ENCODE data around the gene TMEM120A. TPM values are rescaled to one million over a fixed set of nuclear protein-coding genes. Genes with fewer than 3 reads are reported as not detected.

Gene TMEM120A
- total RNA-seq, 6 experiments from 2014 or later: 20.8 to 104 (median 53.1) TPM

DNA sequence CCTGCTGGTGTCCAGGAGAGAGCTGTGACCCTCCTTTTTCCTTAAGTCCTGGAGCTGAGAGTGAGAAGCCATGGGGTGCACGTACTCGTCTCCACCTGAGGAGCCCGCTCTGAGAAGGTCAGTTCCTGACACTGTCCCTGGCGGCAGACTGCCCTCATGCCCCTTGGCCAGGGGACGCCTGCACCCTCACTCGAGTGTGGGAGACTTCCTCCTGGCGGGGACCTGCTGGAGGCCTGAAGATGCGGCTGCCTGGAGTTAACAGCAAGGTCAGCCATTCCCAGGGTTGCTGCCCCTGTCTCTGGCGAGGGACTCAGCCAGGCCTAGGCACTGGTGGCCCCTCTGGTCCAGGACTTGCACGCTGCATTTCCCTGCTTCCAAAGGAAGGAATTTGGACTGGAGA is 26.4 kb downstream of the TMEM120A start:
- ATAC-seq (no peak), DNase-seq (peak in 1 of 3 donors; percentile 61)
- intact Hi-C loops (cut with DNase I): no loop called here
- Histone ChIP-seq H3K27me3 (no peaks in the 10 kb centered on the region), H3K4me3 (no peak overlapping the region), H3K27ac (peak overlapping the region; percentile 47 to 79 (median 79)), H3K9me3 (no peaks in the 10 kb centered on the region), H3K36me3 (peaks cover 0 to 68% (median 17%) of the 10 kb centered on the region in 4 donors), H3K4me1 (peaks cover 0 to 87% (median 30%) of the 10 kb centered on the region in 4 donors)
- TF ChIP-seq, protein P1, sequence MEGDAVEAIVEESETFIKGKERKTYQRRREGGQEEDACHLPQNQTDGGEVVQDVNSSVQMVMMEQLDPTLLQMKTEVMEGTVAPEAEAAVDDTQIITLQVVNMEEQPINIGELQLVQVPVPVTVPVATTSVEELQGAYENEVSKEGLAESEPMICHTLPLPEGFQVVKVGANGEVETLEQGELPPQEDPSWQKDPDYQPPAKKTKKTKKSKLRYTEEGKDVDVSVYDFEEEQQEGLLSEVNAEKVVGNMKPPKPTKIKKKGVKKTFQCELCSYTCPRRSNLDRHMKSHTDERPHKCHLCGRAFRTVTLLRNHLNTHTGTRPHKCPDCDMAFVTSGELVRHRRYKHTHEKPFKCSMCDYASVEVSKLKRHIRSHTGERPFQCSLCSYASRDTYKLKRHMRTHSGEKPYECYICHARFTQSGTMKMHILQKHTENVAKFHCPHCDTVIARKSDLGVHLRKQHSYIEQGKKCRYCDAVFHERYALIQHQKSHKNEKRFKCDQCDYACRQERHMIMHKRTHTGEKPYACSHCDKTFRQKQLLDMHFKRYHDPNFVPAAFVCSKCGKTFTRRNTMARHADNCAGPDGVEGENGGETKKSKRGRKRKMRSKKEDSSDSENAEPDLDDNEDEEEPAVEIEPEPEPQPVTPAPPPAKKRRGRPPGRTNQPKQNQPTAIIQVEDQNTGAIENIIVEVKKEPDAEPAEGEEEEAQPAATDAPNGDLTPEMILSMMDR (IDR thresholded peaks at IDR 0.05): no peak
- TF ChIP-seq POLR2A (IDR thresholded peaks at IDR 0.05): no peak
- 55% methylated on average over 6 of the region's 10 CpGs for WGBS (ENCODE audit: insufficient coverage, low coverage, low lambda C conversion rate, missing lambda C conversion rate)

DNA sequence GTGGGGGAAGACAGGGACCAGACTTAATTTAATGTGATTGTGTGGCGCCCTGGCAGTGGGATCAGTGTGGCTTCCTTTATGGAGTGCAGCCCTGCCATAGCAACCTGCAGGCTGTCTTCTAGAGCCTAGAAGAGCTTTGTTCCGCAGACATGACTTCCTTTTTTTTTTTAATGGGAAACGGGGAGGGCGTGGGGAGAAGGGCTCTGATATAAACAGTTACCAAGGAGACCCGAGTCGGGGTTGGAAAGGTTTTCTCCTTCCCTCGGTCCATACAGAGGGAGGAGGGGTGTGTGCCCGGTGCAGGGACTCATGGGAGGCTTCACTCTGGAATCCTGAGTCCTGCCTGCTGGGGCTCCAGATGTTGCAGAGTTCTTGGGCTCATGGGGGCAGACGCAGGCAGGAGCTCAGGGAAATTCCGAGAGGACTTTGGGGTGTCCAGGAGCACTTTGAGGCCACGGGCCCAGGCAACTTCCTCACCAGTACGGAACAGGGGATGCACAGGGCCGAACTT is 26.9 kb downstream of the TMEM120A start:
- no peak for DNase-seq
- WGBS (ENCODE audit: insufficient coverage, low coverage, low lambda C conversion rate, missing lambda C conversion rate): 51% methylated on average over 10 of the region's 13 CpGs
- intact Hi-C loops (cut with DNase I): no loop called here
- ATAC-seq: peak in 1 of 4 donors; percentile 0
- Histone ChIP-seq H3K36me3 (peaks cover 0 to 67% (median 16%) of the 10 kb centered on the region in 4 donors), H3K9me3 (no peaks in the 10 kb centered on the region), H3K27ac (peak overlapping the region; percentile 47 to 79 (median 79)), H3K4me1 (peaks cover 0 to 92% (median 33%) of the 10 kb centered on the region in 4 donors), H3K4me3 (no peak overlapping the region), H3K27me3 (no peaks in the 10 kb centered on the region)
- no peak for TF ChIP-seq POLR2A (IDR thresholded peaks at IDR 0.05)
- TF ChIP-seq, protein P1 (IDR thresholded peaks at IDR 0.05): no peak

DNA sequence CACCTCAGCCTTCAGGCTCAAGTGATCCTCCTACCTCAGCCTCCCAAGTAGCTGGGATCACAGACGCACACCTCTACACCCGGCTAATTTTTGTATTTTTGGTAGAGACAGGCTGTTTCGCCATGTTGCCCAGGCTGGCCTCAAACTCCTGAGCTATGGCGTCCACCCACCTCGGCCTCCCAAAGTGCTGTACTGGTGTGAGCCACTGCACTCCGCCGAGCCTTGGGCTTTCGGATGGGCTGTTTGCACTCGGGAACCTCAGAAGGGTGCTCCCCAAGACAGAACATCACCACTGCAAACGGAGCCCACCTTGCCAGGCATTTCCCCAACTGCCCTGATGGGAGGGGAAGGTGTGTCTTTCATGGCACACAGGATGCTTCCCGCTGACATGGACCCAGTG is 27.3 kb downstream of the TMEM120A start:
- Histone ChIP-seq H3K4me3 (no peak overlapping the region), H3K27me3 (no peaks in the 10 kb centered on the region), H3K4me1 (peaks cover 0 to 92% (median 35%) of the 10 kb centered on the region in 4 donors), H3K9me3 (no peaks in the 10 kb centered on the region), H3K36me3 (peaks cover 0 to 67% (median 15%) of the 10 kb centered on the region in 4 donors), H3K27ac (peak overlapping the region; percentile 47 to 79 (median 79))
- intact Hi-C loops (cut with DNase I): no loop called here
- no peak for TF ChIP-seq POLR2A (IDR thresholded peaks at IDR 0.05)
- TF ChIP-seq, protein P1 (IDR thresholded peaks at IDR 0.05): no peak
- DNase-seq (peak in 1 of 3 donors; percentile 15), ATAC-seq (no peak)
- WGBS (ENCODE audit: insufficient coverage, low coverage, low lambda C conversion rate, missing lambda C conversion rate): 79% methylated on average over 8 of the region's 11 CpGs

DNA sequence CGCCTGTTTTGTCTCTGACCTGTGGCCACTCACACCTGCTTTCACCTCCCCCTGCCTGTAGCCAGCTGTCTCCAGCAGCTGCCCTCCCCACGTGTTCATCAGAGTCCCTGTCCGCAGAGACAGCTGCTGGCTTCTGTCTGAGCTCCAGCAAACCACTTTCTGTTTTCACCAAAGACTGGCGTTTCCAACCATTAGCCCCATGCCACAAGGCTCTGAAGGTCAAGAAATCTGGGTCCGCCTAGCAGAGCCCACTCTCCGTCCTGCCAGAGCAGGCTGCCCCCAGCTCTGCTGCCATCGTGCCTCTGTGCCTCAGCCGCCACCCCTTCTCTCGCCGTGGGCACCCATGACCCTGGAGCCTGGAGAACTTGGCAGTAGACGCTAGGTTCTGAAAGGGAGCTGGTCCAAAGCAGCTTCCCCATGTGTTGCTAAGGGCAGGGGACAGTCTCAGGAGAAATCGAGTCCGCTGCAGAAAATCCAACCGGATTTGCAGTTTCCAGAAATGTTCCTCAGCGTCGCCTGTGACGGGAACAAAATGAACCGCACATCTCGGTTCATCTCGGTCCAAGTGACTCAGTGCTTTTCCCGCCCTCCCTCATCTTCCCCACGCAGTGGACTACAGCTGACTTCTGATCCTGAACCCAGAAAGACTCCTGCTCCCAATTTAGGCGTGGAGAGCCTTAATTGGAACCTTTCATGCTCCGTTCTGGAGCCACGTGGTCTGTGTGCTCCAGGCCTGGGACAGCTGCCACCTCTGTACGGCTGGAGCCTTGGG is 28.0 kb downstream of the TMEM120A start:
- Histone ChIP-seq H3K36me3 (peaks cover 0 to 68% (median 18%) of the 10 kb centered on the region in 4 donors), H3K4me1 (peaks cover 0 to 94% (median 36%) of the 10 kb centered on the region in 4 donors), H3K4me3 (no peak overlapping the region), H3K27ac (peak overlapping the region; percentile 60 to 79 (median 79)), H3K27me3 (no peaks in the 10 kb centered on the region), H3K9me3 (no peaks in the 10 kb centered on the region)
- TF ChIP-seq, protein P1 (IDR thresholded peaks at IDR 0.05): no peak
- no peak for TF ChIP-seq POLR2A (IDR thresholded peaks at IDR 0.05)
- DNase-seq (peak; percentile 40 to 69 (median 62)), ATAC-seq (peak; percentile 16 to 55 (median 39))
- 44% methylated on average over 15 of the region's 26 CpGs for WGBS (ENCODE audit: insufficient coverage, low coverage, low lambda C conversion rate, missing lambda C conversion rate)
- intact Hi-C loops (cut with DNase I): no loop called here
